CD4-positive, alpha-beta T cell treated with Interleukin-17A for 4 hours (primary cell): Measurements from ENCODE around the gene NRROS.
A peak's percentile ranks its signal among the peaks of the same experiment; 100 is the strongest.
"Not testable (repeated sequence)": the region's sequence is repeated elsewhere in the genome, so short reads cannot be mapped to it uniquely, and the experiment has no call there.

ENCODE experiments used
- DNase-seq: peaks from one replicate; pipeline ENCODE4 v3.0.0-alpha.2; 2020; ENCODE audit warnings: mixed read lengths

The NRROS gene

GRCh38 chr3:196625331-196625730 is 14.2 kb upstream of the NRROS start:
- DNase-seq, result no peak

GRCh38 chr3:196627918-196628231 is 11.6 kb upstream of the NRROS start:
- DNase-seq, result no peak

DNA sequence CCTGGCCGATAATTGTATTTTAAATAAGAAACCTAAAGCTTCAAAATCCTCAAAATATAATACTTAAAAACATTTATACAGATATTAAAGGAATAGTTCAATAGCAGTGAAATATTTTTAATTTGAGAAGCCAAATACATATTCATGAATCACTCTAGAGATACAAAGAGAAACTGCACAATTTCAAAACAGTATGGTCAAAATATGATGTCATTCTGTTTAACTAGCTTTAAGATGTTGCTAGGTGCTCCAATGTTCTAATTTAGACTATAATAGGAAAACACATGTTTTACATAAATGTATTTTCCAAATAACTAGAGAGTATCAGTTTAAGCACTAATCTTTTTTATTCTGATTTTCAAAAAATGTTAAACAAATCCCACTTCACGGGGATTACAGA is 10.3 kb upstream of the NRROS start:
- no peak for DNase-seq

DNA sequence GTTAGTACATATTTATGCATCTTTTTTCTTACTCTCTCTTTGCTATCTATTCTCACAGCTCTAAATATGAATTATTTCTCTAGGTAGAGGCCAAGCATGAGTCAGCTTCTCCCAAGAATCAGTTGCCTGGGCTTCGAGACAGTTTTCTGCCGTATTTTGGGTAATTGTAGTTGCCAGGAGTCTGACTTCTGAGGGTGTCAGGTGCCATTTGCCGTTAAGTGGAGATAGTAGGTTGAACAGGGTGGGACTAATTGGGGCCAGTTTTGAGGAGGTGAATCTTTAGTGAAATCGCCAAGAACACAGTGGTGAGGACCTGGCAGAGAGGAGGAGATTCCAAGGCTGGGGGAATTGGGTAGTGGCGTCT is 7.8 kb upstream of the NRROS start:
- DNase-seq, result peak; percentile 47

- DNase-seq, result peak; percentile 95
Observed at GRCh38 chr3:196632046-196632751, 7.3 kb upstream of the NRROS start.

DNA sequence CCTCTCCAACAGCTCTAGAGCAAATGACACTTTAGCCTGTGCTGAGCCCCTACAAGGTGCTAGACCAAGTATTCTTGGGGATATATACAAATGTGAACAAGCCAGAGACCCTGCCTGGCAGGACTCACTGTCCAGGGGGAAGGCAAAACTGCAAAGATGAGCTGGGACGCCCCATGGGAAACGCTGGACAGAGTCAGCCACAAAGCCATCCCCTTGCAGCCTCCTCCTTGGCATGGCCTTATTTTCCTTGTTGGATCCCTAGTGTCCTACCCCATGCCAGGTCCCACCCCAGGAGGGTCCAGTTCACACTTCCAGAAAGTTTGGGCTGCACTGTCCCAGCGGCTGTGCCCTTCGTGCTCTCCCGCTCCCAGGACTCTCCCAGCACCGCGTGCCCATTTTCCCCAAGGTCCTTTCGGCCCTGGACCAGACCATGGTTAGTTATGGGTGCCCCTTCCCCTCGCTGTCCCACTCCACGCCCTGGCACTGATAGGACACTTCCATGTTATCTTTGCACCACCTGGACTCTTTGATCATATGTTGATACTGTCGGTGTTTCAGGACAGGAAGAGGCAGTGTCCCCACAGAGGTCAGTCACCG is 5.8 kb upstream of the NRROS start:
- no peak for DNase-seq

DNA sequence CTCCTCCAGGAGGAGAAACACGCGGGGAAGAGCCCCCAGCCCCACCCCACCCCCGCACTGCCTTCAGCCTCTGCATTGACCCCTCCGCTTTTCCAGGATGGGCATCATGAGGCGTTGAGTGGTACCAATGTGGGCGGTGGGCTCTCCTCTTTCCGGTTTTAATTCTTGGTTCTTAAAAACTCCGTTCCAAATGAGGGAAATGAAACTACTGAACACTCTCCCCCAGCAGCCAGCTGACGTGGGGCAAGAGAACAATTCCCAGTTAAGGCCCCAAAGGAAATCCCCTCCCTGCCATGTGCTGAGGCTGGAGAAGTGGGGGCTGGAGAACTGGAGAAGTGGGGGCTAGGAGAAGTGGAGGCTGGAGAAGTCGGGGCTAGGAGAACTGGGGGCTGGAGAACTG is 5.3 kb upstream of the NRROS start:
- no peak for DNase-seq

GRCh38 chr3:196634829-196635228 is 4.7 kb upstream of the NRROS start:
- no peak for DNase-seq

DNA sequence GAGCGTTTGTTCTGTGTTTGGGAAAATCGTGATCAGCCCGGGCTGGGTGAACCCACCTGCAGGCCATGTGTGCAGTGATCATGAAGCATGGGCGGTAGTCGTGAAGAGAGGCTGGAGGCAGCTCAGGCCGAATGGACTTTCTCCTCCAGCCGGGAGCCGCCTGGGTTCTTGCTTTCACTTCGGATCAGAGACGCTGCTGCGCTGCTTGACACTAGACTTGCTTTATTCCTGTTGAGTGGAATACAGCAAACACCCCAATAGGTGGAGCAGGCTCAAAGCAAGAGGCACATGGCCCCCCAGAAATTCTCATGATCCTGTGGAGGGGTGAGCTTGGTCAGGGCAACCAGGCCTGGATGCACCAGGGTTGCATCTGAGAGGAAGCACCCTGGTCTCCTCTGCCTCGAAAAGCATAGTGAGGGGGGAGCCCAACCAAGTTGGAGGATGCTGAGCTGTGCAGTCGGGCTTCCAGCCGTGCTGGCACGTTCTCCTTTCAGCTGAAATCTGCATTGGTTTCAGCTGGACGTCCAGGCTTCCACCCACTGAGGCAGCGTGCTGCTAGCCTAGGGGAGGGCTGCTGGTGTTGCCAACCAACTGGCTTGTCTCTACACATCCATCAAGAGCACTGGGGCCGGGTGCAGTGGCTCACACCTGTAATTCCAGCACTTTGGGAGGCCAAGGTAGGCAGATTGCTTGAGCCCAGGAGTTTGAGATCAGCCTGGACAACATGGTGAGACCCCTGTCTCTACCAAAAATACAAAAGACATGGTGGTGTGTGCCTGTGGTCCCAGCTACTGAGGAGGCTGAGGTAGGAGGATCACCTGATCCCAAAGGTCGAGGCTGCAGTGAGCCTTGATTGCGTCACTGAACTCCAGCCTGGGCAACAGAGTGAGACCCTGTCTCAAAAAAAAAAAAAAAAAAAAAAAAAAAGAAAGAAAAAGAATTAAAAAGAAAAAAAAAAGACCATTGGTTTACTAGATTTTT is 2.8 kb upstream of the NRROS start:
- DNase-seq, result no peak

DNA sequence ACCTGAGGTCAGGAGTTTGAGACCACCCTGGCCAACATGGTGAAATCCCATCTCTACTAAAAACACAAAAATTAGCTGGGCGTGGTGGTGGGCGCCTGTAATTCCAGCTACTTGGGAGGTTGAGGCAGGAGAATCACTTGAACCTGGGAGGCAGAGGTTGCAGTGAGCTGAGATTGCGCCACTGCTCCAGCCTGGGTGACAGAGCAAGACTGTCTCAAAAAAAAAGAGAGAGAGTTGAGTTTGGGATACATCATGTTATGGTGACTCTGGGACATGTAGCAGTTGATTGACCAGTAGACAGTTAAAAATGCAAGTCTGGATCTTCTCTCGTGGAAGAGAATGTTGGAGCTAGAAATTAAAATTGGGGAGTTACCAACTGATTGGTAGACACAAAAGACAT is 1.6 kb upstream of the NRROS start:
- DNase-seq, result not testable (repeated sequence)

- no peak for DNase-seq
Observed at GRCh38 chr3:196638861-196639482, 522 bp upstream of the NRROS start.

- DNase-seq, result peak; percentile 67
Observed at GRCh38 chr3:196640297-196641018, 964 bp downstream of the NRROS start.

- peak; percentile 79 for DNase-seq
Observed at GRCh38 chr3:196641333-196642054, 2.0 kb downstream of the NRROS start.

DNA sequence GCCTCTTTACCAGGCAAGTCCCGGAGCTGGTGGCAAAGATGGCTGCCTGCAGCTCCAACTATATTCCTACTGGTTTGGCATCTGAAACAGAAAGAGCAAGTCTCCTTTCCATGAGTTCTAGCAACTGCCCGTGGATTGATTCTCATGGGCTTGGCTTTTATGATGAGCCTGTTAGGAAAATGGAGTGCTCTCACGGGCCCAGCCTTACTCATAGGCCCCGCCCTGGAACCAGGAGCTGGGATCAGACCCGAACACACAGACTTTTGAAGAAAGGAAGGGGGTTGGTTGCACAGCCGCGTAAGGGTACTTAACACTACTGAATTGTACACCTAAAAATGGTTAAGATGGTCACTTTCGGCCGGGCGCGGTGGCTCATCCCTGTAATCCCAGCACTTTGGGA is 2.9 kb downstream of the NRROS start:
- peak; percentile 18 for DNase-seq

DNA sequence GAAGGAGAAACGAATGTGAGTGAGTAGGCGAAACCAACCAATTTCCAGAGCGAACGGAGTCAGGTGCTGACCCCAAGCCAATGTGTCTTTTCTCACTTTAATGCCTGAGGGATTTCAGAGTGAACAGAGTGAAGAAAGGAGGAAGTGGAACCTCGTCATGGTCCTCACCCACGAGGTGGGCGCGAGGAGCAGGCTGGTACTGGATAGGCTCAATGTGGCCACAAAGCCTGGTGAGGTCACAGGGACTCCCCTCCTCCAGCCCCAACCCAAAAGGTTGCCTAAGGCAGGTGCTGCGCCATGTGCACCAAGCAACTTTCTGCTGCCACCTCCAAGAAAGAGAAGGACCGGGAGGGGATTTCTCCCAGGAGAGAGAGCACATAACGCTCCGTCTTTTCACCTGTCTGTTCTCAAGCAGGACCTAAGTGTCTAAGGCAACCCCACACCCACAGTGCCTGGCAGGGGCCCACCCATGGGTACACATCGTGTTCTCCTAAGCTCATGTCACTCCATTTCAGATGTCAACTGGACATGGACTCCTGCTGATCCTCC is 3.8 kb downstream of the NRROS start:
- DNase-seq, result peak; percentile 47

DNA sequence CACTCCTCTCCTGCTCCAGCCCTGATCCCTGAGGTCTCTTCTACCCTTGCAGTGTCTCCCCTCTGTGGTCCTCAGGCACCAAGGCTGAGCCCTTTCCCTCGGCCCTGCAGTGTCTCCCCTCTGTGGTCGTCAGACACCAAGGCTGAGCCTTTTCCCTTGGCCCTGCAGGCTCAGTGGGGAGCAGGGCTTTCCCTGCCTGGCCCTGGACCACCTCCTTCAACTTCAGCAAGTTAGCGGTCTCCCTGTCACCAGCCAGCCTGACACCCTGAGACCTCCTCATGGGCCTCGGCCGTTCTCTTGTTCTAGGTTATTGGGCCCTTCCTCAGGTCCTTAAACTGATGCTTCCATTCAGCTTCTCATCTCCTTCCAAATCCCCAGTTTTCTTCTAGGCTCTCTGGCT is 4.3 kb downstream of the NRROS start:
- no peak for DNase-seq

DNA sequence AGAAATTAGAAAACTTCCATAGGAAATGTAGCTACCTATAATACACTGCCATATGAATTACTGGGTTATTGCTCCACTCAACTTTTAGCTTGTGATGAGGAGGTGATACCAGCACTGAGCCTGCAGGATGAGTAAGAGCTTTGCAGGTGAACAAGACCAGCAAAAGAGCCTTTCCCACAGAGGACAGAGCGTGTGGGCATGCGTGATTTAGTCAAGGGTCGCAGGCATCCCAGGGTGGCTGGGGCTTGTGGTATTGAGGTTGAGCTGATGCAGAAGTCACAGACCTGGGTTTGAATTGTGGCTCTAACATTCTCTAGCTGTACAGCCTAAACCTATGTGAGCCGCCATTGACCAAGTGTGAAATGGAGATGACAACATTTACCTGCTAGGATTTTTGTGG is 5.6 kb downstream of the NRROS start:
- peak; percentile 47 for DNase-seq

DNA sequence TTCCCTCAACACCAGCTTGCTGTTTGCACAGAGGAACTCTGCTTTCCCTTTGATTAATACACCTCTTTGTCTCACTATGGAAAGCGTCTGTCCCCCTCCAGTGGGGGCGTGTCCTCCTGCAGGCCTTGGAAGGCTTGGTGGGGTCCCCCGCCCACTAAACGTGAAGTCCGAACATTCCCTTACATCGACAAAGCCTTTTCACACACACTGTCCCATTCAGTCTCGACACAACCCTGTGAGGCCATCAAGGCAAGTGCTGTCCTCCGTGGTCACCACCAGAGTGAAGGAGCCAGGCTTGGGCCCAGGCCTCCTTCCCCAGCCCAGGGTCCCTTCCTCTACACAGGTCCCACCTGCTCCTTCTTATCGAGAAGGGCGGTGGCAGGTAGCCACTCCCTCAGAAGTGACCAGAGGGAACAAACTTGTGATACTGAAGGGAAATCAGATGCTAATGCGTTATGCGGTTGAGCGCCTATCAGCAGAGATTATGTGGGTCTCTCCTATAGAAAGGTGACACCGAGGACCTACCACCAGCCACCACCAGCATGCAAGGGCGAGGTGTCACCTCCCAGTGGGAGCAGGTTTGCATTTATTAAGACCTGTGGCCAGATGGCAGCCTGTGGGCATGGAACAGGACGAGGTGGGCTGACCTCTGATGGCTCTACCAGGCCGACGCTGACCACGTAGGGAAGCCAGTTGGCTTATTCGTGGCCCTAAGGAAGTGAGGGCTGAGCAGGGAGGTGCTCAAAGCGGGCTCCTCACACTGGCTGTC is 6.6 kb downstream of the NRROS start:
- no peak for DNase-seq

GRCh38 chr3:196646666-196647216 is 7.2 kb downstream of the NRROS start:
- DNase-seq, result no peak

DNA sequence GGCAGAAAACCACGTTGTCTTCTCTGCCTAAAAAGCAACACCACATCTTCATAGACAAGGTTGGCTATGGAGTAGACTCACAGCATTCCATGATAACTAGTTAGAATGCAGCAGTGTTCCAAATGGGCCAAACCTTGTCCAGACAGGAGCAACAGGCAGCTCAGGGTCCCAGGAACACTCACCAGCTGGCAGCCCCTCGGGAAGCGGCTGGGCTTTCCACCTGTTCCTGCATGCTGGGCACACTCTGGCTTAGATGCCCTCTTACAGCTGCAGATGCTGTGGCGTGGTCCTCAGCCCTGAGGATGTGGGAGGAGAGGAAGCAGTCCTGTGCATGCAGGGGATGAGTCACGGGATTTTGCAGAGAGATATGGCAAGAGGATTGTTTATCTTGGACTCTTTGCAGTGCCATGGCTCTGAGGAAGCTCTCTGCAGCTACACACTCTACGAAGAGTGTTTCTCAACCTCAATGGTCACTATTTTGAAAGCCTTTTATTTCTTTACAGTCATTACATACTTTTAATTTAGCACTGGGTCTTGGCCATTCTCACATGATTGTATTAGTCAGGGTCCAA is 11.3 kb downstream of the NRROS start:
- DNase-seq, result peak; percentile 52
